ENCODE measurements around the gene PGA4. TPM values are rescaled to one million over a fixed set of nuclear protein-coding genes. Genes with fewer than 3 reads are reported as not detected.
"Not testable (repeated sequence)": the region's sequence is repeated elsewhere in the genome, so short reads cannot be mapped to it uniquely, and the experiment has no call there.

PGA4 gene
- polyA plus RNA-seq (2012; rRNA removed) = not detected in 2 replicates
- polyA plus RNA-seq (2012; cell fraction: cytosol; rRNA removed) = not detected in 2 replicates
- 0.13 TPM in 1 of 2 replicates, not detected in the other for polyA plus RNA-seq (2012; cell fraction: nucleus; rRNA removed)

- H2AFZ ChIP-seq (ENCODE audit: low read depth); H3K4me3 ChIP-seq (ENCODE audit: low read depth in 2 of 2, low read length in 1 of 2); H3K9ac ChIP-seq; DNase-seq; H3K36me3 ChIP-seq (replicated peaks in 1 of 2; ENCODE audit: control insufficient read depth in 1 of 2, insufficient read depth in 2 of 2, low read length in 1 of 2); H3K27me3 ChIP-seq (ENCODE audit: insufficient read depth); H3K4me2 ChIP-seq; H3K9me3 ChIP-seq; H3K79me2 ChIP-seq (ENCODE audit: insufficient read depth); H3K9me2 ChIP-seq; POLR2A ChIA-PET; H3K4me1 ChIP-seq (ENCODE audit: control insufficient read depth in 1 of 2, insufficient read depth in 2 of 2, low read depth in 1 of 2, low read length in 1 of 2); H3K27ac ChIP-seq (ENCODE audit: low read depth in 2 of 2, low read length in 1 of 2); CTCF ChIA-PET; H4K20me1 ChIP-seq (ENCODE audit: insufficient read depth); H3F3A ChIP-seq (replicated peaks; ENCODE audit: insufficient read depth): not testable (repeated sequence)
- WGBS (ENCODE audit: low lambda C conversion rate) = no CpG with 5 or more reads among the region's 8 CpGs
Observed at GRCh38 chr11:61222047-61222446, at the start of gene PGA4. PGA4 (plus strand) TSS chr11:61222347; CDS start chr11:61222401, 54 bp downstream.

- WGBS (ENCODE audit: low lambda C conversion rate) = 37% methylated on average over 5 of the region's 5 CpGs
- H3K27me3 ChIP-seq (ENCODE audit: insufficient read depth) = peaks cover 26% of the 10 kb centered on the region; the same call in 1 of the 2 replicates
- TF ChIP-seq RFX5 (IDR thresholded peaks at IDR 0.05; ENCODE audit: low read length) (no peak), MEF2A (IDR thresholded peaks at IDR 0.05; ENCODE audit: borderline replicate concordance, low read depth) (no peak), FOXM1 (IDR thresholded peaks at IDR 0.05; ENCODE audit: low read depth) (no peak), TEAD4 (IDR thresholded peaks at IDR 0.05; ENCODE audit: borderline replicate concordance, insufficient read depth) (no peak), NRF1 (IDR thresholded peaks at IDR 0.05; ENCODE audit: low read depth, low read length) (no peak), TCF12 (IDR thresholded peaks at IDR 0.05) (no peak), SMC3 (IDR thresholded peaks at IDR 0.05; ENCODE audit: low read depth, low read length) (no peak), RXRA (IDR thresholded peaks at IDR 0.05; ENCODE audit: borderline replicate concordance, low read depth) (no peak)
- TF ChIP-seq, protein P1, sequence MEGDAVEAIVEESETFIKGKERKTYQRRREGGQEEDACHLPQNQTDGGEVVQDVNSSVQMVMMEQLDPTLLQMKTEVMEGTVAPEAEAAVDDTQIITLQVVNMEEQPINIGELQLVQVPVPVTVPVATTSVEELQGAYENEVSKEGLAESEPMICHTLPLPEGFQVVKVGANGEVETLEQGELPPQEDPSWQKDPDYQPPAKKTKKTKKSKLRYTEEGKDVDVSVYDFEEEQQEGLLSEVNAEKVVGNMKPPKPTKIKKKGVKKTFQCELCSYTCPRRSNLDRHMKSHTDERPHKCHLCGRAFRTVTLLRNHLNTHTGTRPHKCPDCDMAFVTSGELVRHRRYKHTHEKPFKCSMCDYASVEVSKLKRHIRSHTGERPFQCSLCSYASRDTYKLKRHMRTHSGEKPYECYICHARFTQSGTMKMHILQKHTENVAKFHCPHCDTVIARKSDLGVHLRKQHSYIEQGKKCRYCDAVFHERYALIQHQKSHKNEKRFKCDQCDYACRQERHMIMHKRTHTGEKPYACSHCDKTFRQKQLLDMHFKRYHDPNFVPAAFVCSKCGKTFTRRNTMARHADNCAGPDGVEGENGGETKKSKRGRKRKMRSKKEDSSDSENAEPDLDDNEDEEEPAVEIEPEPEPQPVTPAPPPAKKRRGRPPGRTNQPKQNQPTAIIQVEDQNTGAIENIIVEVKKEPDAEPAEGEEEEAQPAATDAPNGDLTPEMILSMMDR (IDR thresholded peaks at IDR 0.05) = no peak
Observed at GRCh38 chr11:61172356-61172755, 49.8 kb upstream of the PGA4 start.

GRCh38 chr11:61172888-61173287 lies 49.3 kb upstream of the PGA4 start:
- POLR2A ChIA-PET = no interaction called here
- Histone ChIP-seq H3K27me3 (ENCODE audit: insufficient read depth) (peaks cover 26% of the 10 kb centered on the region; the same call in 1 of the 2 replicates), H2AFZ (ENCODE audit: low read depth) (no peak overlapping the region), H3K4me1 (ENCODE audit: control insufficient read depth in 1 of 2, insufficient read depth in 2 of 2, low read depth in 1 of 2, low read length in 1 of 2) (no peaks in the 10 kb centered on the region), H4K20me1 (ENCODE audit: insufficient read depth) (no peaks in the 10 kb centered on the region), H3K4me3 (ENCODE audit: low read depth in 2 of 2, low read length in 1 of 2) (no peak overlapping the region), H3K27ac (ENCODE audit: low read depth in 2 of 2, low read length in 1 of 2) (no peak overlapping the region), H3K36me3 (replicated peaks in 1 of 2; ENCODE audit: control insufficient read depth in 1 of 2, insufficient read depth in 2 of 2, low read length in 1 of 2) (no peaks in the 10 kb centered on the region), H3K4me2 (no peak overlapping the region), H3K9ac (no peak overlapping the region), H3K79me2 (ENCODE audit: insufficient read depth) (no peaks in the 10 kb centered on the region), H3K9me2 (no peaks in the 10 kb centered on the region), H3F3A (replicated peaks; ENCODE audit: insufficient read depth) (no peaks in the 10 kb centered on the region), H3K9me3 (no peaks in the 10 kb centered on the region)
- DNase-seq = no peak
- CTCF ChIA-PET = interaction anchor here (1.2 kb wide), 1 partner anchor 43 kb away, joined by 4 read pairs; no protein-coding TSS in a partner anchor
- WGBS (ENCODE audit: low lambda C conversion rate) = 34% methylated on average over 3 of the region's 3 CpGs
- TF ChIP-seq, protein P2, sequence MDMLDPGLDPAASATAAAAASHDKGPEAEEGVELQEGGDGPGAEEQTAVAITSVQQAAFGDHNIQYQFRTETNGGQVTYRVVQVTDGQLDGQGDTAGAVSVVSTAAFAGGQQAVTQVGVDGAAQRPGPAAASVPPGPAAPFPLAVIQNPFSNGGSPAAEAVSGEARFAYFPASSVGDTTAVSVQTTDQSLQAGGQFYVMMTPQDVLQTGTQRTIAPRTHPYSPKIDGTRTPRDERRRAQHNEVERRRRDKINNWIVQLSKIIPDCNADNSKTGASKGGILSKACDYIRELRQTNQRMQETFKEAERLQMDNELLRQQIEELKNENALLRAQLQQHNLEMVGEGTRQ (IDR thresholded peaks at IDR 0.05; ENCODE audit: borderline replicate concordance, low read depth, low read length) = no peak
- no peak for TF ChIP-seq NRF1 (IDR thresholded peaks at IDR 0.05; ENCODE audit: low read depth, low read length)
- no peak for TF ChIP-seq REST (IDR thresholded peaks at IDR 0.05; ENCODE audit: low read depth, low read length)
- TF ChIP-seq SIN3A (IDR thresholded peaks at IDR 0.05; ENCODE audit: borderline replicate concordance, low read depth, low read length) = no peak
- TF ChIP-seq POLR2AphosphoS5 (IDR thresholded peaks at IDR 0.05; ENCODE audit: low read depth, low read length) = no peak
- TF ChIP-seq CHD2 (IDR thresholded peaks at IDR 0.05; ENCODE audit: low read length, partially characterized antibody) = no peak
- TF ChIP-seq NFIC (IDR thresholded peaks at IDR 0.05; ENCODE audit: borderline replicate concordance) = no peak
- TF ChIP-seq FOSL2 (IDR thresholded peaks at IDR 0.05; ENCODE audit: borderline replicate concordance, low read depth) = no peak
- no peak for TF ChIP-seq RAD21 (IDR thresholded peaks at IDR 0.05; ENCODE audit: low read length)
- TF ChIP-seq SMC3 (IDR thresholded peaks at IDR 0.05; ENCODE audit: low read depth, low read length) = no peak

More at GRCh38 chr11:61172356-61172755, 49.8 kb upstream of the PGA4 start:
- H3K27ac ChIP-seq (ENCODE audit: low read depth in 2 of 2, low read length in 1 of 2) = no peak overlapping the region
- no peak overlapping the region for H3K9ac ChIP-seq
- H3K4me3 ChIP-seq (ENCODE audit: low read depth in 2 of 2, low read length in 1 of 2) = no peak overlapping the region
- no peaks in the 10 kb centered on the region for H3F3A ChIP-seq (replicated peaks; ENCODE audit: insufficient read depth)
- POLR2A ChIA-PET = no interaction called here
- no peaks in the 10 kb centered on the region for H3K9me3 ChIP-seq
- no peak overlapping the region for H3K4me2 ChIP-seq
- no peak for DNase-seq
- CTCF ChIA-PET = interaction anchor here (0.7 to 4.5 kb wide), 3 partner anchors 11 to 43 kb away, joined by 3 to 24 read pairs (median 3); no protein-coding TSS in a partner anchor
- no peaks in the 10 kb centered on the region for H3K4me1 ChIP-seq (ENCODE audit: control insufficient read depth in 1 of 2, insufficient read depth in 2 of 2, low read depth in 1 of 2, low read length in 1 of 2)
- no peaks in the 10 kb centered on the region for H3K36me3 ChIP-seq (replicated peaks in 1 of 2; ENCODE audit: control insufficient read depth in 1 of 2, insufficient read depth in 2 of 2, low read length in 1 of 2)
- H3K79me2 ChIP-seq (ENCODE audit: insufficient read depth) = no peaks in the 10 kb centered on the region
- H4K20me1 ChIP-seq (ENCODE audit: insufficient read depth) = no peaks in the 10 kb centered on the region
- H2AFZ ChIP-seq (ENCODE audit: low read depth) = no peak overlapping the region
- no peaks in the 10 kb centered on the region for H3K9me2 ChIP-seq
